ENCODE measurements around the gene CCNYL1.
"Not testable (repeated sequence)": the region's sequence is repeated elsewhere in the genome, so short reads cannot be mapped to it uniquely, and the experiment has no call there.

CCNYL1 gene

DNA sequence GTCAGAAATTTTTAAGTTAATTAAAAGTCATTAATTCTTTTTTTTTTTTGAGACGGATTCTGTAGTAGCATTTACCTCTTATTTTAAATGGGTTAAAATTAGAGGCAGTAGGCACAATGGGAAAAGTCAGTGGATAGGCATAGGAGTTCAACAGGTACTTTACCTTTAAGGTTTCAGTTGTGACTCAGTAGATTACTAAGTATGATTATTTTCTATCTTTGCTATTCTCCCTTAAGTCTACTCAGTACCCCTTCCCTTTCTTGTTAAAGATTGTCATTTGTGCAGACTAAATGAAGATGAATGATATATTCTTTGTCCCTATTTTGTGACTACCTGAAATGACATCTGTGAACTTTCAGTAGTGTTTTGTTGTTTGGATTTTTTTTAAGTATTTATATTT lies 19.7 kb downstream of the CCNYL1 start:
- no peak overlapping the region for H3K4me3 ChIP-seq
- no peak overlapping the region for H3K27ac ChIP-seq

- Histone ChIP-seq H3K27ac (no peak overlapping the region), H3K4me3 (no peak overlapping the region)
Measured at GRCh38 chr2:207733597-207734240, 22.3 kb downstream of the CCNYL1 start.

DNA sequence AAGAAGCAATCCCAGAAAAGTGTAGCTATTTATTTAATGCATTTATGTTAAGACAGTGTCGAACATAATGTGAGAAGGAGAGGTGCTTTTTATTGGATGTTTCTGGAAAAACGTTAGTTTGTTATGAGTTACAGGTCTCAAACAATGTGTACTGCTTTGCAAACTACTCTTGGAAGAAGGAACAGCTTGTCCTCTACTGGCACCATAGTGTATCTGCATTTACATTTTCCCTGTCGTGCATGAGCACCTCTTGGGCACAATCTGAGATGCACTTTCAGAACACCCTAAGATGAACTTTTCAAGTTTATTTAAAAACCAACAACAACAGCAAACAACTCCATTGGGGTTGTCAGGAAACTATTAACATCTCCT lies 22.8 kb downstream of the CCNYL1 start:
- no peak overlapping the region for H3K27ac ChIP-seq
- H3K4me3 ChIP-seq = no peak overlapping the region

GRCh38 chr2:207734636-207735512 lies 23.4 kb downstream of the CCNYL1 start:
- Histone ChIP-seq H3K27ac (no peak overlapping the region), H3K4me3 (no peak overlapping the region)

DNA sequence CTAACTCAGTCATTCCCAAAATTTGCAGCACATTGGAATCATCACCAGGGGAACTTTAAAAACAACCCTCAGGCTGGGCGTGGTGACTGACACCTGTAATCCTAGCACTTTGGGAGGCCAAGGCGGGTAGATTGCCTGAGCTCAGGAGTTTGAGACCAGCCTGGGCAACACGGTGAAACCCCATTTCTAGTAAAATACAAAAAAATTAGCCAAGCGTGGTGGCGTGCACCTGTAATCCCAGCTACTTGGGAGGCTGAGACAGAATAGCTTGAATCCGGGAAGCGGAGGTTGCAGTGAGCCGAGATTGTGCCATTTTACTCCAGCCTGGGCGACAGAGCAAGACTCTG lies 24.0 kb downstream of the CCNYL1 start:
- not testable (repeated sequence) for H3K27ac ChIP-seq, H3K4me3 ChIP-seq

- H3K4me3 ChIP-seq = no peak overlapping the region
Measured at GRCh38 chr2:207743514-207743913, 32.1 kb downstream of the CCNYL1 start.

DNA sequence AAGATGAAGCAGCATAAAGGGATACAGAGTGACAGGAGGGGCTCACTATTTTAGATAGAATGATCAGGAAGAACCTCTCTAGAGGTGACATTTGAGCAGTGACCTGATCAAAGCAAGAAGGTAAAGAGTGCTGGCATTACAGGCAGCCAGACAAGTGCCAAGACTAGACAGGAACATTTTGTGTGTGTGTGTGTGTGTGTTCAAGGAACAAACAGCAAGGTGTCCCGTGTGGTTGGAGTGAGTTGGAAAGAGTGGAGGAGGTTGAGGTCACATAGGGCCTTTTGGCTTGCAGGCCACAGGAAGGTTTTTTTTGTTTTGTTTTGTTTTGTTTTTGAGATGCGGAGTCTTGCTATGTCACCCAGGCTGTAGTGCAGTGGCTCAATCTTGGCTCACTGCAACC lies 32.6 kb downstream of the CCNYL1 start:
- no peak overlapping the region for H3K4me3 ChIP-seq
- no peak overlapping the region for H3K27ac ChIP-seq

More at GRCh38 chr2:207743514-207743913, 32.1 kb downstream of the CCNYL1 start:
- no peak overlapping the region for H3K27ac ChIP-seq

DNA sequence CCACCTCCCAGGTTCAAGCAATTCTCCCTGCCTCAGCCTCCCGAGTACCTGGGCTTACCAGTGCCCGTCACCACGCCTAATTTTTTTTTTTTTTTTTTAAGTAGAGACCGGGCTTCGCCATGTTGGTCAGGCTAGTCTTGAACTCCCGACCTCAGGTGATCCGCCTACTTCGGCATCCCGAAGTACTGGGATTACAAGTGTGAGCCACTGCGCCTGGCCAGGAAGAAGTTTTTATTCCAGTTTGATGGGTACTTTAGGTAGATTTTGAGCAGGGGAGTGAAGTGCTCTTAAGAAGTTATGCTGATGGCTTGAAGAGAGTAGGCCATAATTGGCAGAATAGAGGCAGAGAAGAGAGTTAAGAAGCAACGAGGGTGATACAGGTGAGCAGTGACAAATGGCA lies 33.0 kb downstream of the CCNYL1 start:
- Histone ChIP-seq H3K27ac (no peak overlapping the region), H3K4me3 (no peak overlapping the region)

GRCh38 chr2:207746131-207746530 lies 34.7 kb downstream of the CCNYL1 start:
- Histone ChIP-seq H3K27ac (no peak overlapping the region), H3K4me3 (no peak overlapping the region)

- no peak overlapping the region for H3K27ac ChIP-seq
- no peak overlapping the region for H3K4me3 ChIP-seq
Measured at GRCh38 chr2:207747653-207748560, 36.5 kb downstream of the CCNYL1 start.

- Histone ChIP-seq H3K4me3 (no peak overlapping the region), H3K27ac (no peak overlapping the region)
Measured at GRCh38 chr2:207748993-207749392, 37.6 kb downstream of the CCNYL1 start.

DNA sequence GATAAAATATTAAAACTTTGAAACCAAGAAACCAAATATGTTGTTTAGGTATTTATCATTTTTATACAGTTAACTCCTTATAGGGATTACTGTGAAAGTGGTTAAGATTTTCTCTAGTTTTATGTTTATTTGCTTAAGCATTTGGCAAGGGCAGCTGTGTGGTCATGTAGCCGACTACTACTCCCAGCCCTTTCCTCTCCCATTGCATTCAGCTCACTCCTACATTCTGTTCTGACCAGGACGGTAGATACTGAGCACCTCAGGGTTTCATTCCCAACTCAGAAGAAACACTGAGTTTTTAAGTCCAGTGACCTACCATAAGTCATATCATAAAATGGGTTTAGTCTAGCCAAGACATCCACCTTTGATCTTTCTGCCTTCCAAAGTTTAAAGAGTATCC lies 38.4 kb downstream of the CCNYL1 start:
- H3K4me3 ChIP-seq = no peak overlapping the region
- no peak overlapping the region for H3K27ac ChIP-seq

DNA sequence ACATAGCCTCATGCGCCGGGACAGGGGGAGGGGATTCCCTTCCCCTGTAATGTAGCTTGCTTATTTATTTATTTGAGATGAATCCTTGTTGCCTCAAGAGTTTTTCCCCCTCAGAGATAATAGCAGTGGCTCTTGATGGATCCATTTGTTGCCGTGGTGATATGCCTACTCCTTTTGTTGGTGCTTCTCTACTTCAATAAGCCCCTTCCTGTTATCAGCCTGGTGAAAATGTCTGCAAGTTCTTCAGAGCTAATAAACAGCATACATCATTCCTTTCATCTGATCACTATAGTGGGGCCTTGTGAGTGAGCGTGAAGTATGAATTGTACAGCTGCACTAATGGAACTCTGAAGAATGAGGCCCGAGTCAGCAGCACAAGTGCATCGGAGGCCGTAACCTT lies 38.9 kb downstream of the CCNYL1 start:
- Histone ChIP-seq H3K4me3 (no peak overlapping the region), H3K27ac (no peak overlapping the region)

DNA sequence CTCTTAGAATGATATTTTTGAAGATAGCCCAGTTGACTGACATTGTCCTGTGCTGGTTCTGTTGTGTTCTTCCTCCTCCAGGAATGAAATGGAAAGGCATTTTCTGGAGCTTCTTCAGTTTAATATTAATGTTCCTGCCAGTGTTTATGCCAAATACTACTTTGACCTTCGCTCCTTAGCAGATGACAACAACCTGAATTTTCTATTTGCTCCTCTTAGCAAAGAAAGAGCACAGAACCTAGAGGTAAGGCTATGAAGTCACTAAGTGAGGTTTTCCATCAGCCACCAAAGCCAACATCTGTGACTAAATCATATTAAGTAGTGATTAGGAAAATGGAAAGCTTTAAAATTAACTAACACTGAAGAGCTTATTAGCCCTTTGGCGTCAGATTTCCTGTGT lies 39.4 kb downstream of the CCNYL1 start:
- Histone ChIP-seq H3K27ac (no peak overlapping the region), H3K4me3 (no peak overlapping the region)

GRCh38 chr2:207753688-207754087 lies 42.2 kb downstream of the CCNYL1 start:
- not testable (repeated sequence) for H3K4me3 ChIP-seq, H3K27ac ChIP-seq

DNA sequence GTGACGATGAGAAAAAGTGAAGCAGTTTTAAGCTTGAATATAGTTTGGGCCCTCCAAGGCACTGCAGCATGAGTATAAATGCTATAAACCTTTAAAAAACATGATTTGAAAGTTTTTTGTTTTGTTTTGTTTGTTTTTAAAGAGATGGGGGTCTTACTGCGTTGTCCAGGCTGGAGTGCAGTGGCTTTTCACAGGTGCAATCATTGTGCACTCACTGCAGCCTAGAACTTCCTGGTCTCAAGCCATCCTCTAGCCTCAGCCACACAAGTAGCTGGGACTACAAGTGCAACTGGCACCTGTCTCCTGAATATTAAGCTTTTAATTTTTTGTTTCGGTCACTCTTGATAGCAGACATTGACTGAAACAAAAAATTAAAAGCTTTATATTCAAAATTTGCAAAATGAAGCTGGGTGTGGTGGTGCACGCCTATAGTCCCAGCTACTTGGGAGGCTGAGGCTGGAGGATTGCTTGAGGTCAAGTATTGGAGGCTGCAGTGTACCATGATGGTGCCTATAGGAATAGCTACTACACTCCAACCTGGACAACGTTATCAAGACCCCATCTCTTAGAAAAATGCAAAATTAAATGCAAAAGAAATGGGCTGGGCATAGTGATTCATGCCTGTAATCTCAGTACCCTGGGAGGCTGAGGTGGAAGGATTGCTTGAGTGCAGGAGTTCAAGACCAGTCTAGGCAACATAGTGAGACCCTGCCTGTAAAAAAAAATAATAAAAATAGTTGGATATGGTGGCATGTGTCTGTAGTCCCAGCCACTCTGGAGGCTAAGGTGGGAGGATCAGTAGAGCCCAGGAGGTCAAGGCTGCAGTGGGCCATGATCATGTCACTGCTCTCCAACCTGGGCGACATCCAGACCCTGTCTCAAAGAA lies 43.3 kb downstream of the CCNYL1 start:
- H3K27ac ChIP-seq = no peak overlapping the region

DNA sequence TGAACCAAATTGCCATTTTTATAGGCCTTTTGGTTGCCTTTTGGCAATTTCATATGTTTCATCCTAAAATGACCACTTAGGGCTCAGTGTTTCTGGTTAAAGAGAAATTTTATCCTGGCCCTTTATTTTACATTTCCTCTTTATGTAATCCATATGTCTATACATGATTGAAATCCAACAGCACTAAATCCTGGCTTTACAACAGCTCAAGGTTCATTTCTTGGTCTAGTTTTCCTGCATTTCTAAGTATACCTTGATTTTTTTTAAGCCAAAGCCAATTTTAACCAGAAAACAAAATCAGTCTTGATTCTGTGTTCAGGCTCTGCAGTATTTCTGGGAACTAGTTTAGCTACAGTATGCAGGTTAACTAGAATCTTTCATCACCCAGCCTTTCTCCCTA lies 46.6 kb downstream of the CCNYL1 start:
- no peak overlapping the region for H3K4me3 ChIP-seq
- no peak overlapping the region for H3K27ac ChIP-seq

More for the DNA sequence above, 43.3 kb downstream of the CCNYL1 start:
- no peak overlapping the region for H3K4me3 ChIP-seq

GRCh38 chr2:207759890-207760289 lies 48.5 kb downstream of the CCNYL1 start:
- no peak overlapping the region for H3K4me3 ChIP-seq
- no peak overlapping the region for H3K27ac ChIP-seq

- no peak overlapping the region for H3K4me3 ChIP-seq
- H3K27ac ChIP-seq = no peak overlapping the region
Measured at GRCh38 chr2:207760453-207760852, 49.0 kb downstream of the CCNYL1 start.

- not testable (repeated sequence) for H3K27ac ChIP-seq, H3K4me3 ChIP-seq
Measured at GRCh38 chr2:207761426-207761825, 50.0 kb downstream of the CCNYL1 start.
